Measurements from ENCODE around the gene CDH13.

CDH13 gene

GRCh38 chr16:83830091-83830768 lies 1203.5 kb downstream of the CDH13 start:
- no peak for DNase-seq

GRCh38 chr16:83830769-83831455 lies 1204.1 kb downstream of the CDH13 start:
- no peak for DNase-seq

DNA sequence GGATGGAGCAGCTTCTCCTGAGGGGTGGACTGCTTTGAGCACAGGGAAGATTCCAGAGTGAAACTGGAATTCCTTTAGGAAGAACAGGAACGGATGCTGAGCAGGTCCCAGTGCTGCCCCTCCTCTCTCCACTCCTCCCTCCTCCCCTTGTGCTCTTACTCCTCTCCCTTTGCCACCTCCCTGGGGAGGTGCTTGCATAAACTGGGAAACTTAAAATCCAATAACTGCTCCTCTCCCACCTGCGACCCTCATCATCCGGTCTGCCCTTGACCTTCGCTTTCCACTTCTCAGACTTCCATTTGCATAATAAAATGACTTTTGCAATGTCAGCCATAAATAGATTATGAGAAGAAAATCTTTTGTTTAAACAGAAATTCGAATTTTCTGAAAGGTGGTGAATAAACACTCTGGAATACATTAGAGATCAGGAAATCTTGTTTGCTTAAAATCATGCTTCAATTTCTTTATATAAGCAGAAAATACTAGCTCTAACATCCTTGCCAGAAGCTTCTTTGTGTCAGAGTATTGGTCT lies 1204.8 kb downstream of the CDH13 start:
- DNase-seq, result no peak

DNA sequence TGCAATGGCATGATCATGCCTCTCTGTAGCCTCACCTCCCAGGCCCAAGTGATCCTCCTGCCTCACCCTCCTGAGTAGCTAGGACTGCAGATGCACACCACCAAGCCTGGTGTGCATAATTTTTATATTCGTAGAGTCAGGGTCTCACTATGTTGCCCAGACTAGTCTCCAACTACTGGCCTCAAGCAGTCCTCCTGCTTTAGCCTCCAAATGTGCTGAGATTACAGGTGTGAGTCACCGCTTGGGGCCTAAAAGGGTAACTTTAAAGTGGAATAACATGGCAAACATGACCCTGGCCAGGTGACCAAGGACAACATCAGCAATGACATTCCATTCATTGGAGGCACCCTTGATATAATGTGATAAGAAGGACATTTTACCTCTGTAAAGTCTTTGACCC lies 1207.2 kb downstream of the CDH13 start:
- no peak for DNase-seq

DNA sequence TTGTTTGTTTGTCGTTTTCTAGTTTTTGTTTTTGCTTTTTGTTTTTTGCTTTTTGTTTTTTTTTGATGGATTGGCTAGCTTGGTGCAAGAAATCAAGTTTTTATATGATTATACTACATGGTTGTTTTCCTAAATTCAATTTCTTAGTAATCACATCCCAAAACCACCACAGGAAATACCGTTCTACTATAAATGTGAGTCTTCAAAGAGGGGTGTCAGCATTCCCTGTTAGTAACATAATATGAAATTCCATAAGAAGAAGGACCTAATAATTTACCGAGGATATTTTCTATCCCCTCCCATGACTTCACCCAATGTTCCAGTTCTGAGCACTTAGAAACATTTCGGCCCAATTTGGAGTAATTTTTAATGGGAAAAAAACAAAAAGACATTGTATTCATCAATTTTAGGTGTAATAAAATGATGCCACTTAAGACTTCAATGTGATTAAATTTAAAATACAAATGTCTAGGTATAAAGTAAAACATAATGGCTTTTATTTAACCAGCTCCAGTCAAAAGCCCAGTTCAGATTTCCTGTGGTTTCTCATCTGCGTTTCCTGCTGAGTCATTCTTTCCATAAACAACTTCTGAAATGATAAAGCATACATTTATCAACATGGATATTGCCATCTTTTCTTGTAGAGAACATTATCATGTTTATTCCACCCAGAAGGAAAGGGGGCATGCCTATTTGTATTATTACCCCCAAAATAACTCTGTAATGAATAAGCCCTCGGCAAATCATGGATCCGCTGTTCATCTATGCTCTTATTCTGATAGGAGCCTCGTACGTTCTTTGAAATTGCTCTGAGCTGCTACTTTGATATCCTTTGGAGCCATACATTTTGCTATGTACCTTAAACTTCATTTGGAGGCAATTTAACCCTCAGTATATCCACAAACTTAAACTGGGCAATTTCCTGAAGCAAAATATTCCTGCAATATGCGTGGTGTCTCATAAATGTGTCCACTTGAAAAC lies 1209.1 kb downstream of the CDH13 start:
- peak in 1 of 2 donors; percentile 39 for DNase-seq

DNA sequence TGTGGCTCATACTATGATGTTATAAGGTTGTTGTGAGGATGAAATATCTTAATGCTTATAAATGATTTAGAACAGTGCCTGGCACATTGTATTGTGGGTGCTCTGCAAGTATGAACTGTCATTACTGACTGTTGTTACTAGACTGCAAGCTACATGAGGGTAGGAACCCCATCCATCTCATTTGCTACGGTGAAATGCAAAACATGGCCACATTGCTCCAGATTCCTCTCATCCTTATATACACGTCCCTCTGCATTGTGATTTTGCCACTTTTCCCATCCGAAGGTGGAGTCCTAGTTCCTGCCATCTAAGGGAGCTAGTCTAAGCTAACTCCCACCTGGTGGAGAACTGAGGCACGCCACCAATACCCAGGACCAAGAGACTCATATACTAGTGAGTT lies 1210.8 kb downstream of the CDH13 start:
- no peak for DNase-seq

- DNase-seq, result no peak
Measured at GRCh38 chr16:83838151-83838550, 1211.4 kb downstream of the CDH13 start.

- DNase-seq, result no peak
Measured at GRCh38 chr16:83839561-83839960, 1212.8 kb downstream of the CDH13 start.

DNA sequence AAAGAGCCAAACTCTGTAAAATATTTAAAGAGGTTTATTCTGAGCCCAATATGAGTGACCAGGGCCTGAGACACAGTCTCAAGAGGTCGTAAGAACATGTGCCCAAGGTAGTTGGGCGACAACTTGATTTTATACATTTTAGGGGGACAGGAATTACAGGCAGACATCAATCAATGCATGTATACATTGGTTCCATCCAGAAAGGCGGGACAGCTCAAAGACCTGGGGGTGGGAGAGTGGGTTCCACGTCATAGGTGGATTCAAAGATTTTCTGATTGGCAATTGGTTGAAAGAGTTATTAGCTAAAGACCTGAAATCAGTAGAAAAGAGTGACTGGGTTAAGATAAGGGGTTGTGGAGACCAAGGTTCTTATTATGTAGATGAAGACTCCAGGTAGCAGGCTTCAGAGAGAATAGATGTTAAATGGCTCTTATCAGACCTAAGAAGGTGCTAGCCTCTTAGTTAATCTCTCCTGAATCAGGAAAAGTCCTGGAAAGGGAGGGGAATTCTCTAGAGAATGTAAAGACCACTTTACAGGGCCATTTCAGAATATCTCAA lies 1213.4 kb downstream of the CDH13 start:
- no peak for DNase-seq

DNA sequence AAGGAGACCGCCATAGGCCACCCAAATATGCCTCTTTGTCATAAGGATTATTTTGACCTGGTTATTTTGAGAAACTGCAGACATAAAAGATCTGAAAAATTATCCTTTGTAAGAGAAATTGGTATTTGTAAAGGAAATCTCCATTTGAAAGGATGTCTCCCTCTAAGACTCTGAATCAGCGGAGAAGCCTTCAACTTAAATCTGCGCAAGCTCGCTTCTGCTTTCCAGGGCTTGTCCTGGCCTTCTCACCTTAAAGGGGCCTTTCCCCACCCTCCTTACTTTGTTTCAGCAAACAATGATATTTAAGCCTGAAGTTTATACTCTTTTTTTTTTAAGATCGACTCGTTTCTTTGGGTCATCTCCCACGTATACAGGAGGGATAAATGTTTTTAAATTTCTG lies 1215.5 kb downstream of the CDH13 start:
- no peak for DNase-seq

- DNase-seq, result peak; percentile 35 to 74
Measured at GRCh38 chr16:83842756-83843507, 1216.2 kb downstream of the CDH13 start.

DNA sequence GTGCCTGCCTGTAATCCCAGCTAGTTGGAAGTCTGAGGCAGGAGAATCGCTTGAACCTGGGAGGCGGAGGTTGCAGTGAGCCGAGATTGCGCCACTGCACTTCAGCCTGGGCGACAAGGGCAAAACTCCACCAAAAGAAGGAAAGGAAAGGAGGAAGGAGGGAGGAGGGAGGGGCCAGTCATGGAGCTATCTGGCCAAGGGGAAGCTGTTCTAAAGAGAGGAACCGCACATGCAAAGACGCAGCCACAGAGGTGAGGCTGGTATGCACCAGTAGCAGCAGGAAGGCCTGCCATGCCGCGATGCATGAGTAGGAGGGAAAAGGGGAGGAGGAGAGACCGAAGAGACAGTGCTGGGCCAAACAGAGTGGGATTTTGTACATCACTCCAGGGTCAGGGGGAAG lies 1216.9 kb downstream of the CDH13 start:
- peak; percentile 36 to 50 for DNase-seq

- no peak for DNase-seq
Measured at GRCh38 chr16:83845263-83845662, 1218.5 kb downstream of the CDH13 start.

GRCh38 chr16:83847371-83848225 lies 1220.8 kb downstream of the CDH13 start:
- DNase-seq, result peak; percentile 71 to 98

DNA sequence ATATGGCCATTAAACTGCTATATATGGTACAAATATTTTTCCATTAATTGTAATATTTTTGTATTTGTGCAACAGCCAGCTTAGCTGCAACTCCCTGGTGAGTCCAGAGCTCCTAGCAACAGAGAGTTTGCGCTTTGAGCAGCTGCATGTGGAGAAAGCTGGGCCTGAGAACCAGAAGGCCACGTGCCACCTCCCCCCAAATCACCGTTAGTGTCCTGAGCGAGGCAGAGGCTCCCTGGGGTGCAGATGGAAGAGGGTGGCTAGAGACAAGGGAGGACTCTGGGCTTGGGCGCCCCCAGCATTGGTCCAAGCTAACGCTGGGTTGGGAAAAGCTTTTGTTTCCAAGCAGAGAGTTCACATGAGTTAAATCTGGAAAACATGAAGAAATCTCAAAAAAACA lies 1222.7 kb downstream of the CDH13 start:
- DNase-seq, result no peak

All from inflammatory macrophage (primary cell).